HG02973 (cell line): Measurements from ENCODE around the gene CADPS.

Experiments used
- ATAC-seq: cut with Tn5 transposase; IDR thresholded peaks from one replicate; pipeline ENCODE4 v1.9.1; 2021; ENCODE audit warnings: moderate library complexity; ENCODE audit not compliant: unreplicated experiment

CADPS gene

GRCh38 chr3:62529230-62529629, 346.0 kb downstream of the CADPS start:
- no peak for ATAC-seq

DNA sequence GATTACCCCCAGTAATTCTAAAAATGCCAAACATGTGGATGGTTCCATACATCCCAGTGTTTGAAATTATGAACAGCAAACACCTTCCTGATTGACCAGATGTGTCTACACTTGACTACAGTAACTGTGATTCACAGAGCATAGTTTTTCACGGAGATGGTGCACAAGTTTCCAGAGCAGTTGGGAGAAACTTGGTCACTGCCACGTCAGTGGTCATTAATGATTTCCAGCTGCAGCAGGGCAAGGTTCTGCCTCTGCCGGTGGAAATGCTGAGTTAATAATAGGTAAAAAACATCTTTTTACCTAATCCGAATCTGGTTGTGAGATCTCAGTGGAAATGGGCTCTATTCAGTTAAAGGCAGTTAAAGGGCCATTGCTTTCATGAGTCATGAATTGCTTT, 347.7 kb downstream of the CADPS start:
- no peak for ATAC-seq

- ATAC-seq: no peak
Measured at GRCh38 chr3:62525281-62525680, 349.9 kb downstream of the CADPS start.

DNA sequence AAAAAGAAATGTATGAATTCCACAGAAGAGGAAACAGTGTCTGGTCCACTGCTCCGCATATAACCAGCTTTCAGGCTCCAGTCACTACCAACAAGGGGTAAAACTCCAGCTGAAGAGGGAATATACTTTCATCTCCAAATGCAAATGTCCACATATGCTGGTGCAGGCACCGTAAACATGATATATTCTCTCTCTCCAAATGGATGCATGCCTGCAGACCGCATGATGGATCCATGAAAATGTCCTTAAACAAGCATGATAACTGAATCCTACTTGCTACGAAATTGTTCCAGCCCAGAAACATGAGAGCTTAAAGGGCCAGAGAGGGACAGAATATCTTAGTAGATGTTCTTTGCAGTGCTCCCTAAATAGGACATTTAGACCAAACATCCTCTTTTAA, 351.5 kb downstream of the CADPS start:
- no peak for ATAC-seq

DNA sequence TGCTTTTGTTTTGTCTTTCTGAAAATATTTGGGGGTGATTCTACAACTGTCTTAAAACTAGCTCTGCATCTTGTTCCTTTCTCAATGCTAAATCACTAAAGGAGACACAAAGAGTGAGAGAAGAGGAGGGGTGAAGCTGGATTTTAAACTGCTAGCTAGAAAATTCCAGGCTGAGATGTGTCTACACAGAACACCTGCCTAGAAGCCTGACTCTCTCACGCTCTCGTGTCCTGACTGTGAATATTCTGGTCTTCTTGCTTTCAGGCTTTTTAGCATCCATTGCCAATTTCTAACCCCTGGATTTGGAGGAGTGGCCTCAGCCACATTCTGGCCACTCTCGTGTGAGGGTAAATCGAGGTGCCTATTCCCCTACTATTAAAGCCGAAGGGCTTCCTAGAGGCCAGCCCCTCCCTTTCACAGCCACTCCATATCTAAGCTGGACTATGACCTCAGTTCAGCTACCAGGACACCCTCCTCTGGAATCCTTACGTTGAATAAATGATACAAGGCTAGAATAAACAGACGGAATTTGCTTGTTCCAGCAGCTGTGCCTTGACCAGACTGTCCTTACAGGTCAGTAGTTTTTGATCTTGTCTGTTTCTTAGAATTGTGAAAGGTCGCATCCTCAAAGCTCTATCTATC, 353.6 kb downstream of the CADPS start:
- no peak for ATAC-seq

DNA sequence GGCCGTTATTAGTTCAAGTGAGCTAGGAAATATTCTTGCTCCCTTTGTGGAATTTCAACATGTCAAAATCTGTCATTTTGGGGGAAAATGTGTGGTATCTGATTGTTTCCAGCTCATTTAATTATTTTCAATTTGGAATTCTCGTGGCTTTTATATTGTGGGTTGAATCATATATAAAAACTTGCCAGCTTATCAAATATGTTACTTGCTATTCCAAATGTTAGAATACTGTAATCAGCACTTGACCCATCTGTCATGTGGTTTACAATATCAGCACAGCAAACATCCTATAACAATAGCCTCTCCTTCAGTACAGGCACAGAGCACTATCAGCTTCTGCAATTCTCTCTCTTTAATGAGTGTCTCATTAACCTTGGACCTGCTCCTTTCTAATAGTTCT, 371.7 kb downstream of the CADPS start:
- no peak for ATAC-seq

- no peak for ATAC-seq
Measured at GRCh38 chr3:62502315-62503300, 372.6 kb downstream of the CADPS start.

DNA sequence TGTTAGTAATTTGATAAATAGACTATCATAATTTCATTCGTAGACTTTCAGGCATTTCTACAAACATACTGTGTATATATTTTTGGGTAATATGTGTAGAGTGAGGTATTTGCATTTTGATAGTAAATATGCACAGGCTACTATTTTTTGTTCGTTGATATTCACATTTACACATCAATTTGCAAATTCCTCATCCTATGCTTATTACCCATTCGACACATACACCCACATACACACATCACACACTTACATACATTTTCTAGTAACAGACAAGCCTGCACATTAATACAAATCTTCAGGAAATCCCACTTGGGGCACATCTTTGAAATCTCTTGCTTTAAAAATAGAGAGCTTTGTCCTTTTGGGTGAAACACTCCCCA, 373.9 kb downstream of the CADPS start:
- ATAC-seq: no peak

- no peak for ATAC-seq
Measured at GRCh38 chr3:62500556-62501288, 374.5 kb downstream of the CADPS start.

- ATAC-seq: no peak
Measured at GRCh38 chr3:62497156-62497555, 378.1 kb downstream of the CADPS start.

DNA sequence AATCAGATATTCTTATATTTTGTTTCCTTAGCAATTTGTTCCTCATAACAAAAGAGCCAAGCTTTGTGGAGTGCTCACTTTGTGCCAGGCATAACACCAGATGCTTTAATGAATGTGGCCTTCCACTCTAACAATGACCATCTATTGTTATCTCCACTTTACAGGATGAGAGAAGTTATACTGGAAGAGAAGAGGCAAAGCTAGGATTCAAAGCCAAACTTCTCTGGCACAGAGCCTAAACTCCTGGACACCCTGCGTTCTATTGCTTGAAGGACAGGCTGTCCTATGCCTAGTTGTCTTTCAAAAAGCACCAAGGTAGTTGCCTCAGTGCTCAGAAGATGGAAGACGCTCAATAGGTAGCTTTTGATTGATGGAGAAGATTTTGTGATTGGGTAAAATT, 378.7 kb downstream of the CADPS start:
- no peak for ATAC-seq

GRCh38 chr3:62493109-62493801, 382.0 kb downstream of the CADPS start:
- ATAC-seq: no peak

- ATAC-seq: no peak
Measured at GRCh38 chr3:62482961-62483360, 392.3 kb downstream of the CADPS start.

DNA sequence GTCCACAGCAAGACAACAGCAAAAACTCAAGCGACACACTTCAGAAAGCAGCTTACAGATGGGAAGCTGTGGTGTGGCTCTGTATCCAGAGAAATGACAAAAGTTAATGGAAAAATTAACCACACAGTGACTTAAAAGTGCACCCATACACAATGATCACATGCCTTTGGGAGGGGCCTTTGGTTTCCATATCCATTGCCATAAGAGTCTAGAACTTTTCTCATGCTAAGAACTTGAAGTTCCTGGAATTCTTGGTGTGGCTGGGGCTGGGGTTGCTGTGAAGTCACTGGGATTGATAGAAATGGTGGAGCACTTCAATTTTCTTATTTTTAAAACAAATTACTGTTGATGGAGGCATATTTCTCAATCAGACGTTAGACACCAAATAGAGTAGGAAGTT, 393.3 kb downstream of the CADPS start:
- ATAC-seq: no peak

GRCh38 chr3:62480056-62480455, 395.2 kb downstream of the CADPS start:
- ATAC-seq: no peak

DNA sequence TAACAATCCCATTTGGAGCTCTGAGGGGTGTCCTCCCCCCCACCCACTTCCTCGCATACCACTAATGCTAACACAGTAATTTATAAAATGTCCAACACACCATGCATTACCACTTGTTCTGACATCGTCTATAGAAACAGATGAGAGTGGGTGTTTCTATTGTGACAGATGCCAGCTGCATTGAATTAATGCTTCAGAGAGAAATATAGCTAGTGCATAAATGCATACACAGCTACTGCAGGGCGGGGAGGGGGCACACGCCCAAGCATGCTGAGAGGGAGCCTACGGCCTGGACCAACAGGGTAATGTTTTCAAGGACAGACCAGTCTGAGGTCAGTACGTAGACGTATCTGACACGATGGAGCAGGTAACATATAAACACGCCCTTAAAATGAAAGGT, 395.9 kb downstream of the CADPS start:
- ATAC-seq: no peak

GRCh38 chr3:62475306-62475705, 399.9 kb downstream of the CADPS start:
- no peak for ATAC-seq

GRCh38 chr3:62467966-62468722, 407.1 kb downstream of the CADPS start:
- ATAC-seq: no peak

DNA sequence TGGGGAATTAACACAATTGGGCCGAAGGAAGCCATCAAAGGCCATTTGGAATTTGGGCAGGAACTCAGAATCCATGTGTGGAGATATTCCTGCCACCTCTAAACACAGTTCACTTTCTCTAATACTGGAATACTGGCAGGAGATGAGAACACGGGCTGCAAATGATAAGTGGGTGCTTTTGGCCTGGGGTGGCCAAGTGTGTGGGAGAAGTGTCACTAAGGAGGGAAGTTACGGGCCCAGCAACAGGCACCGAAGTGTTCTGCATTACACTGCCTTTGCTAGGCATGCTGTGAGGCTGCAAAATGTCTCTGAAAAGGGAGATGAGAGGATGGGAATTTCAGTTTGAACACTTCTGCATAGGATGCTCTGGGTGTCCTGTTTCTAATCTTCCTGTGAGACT, 412.4 kb downstream of the CADPS start:
- no peak for ATAC-seq

DNA sequence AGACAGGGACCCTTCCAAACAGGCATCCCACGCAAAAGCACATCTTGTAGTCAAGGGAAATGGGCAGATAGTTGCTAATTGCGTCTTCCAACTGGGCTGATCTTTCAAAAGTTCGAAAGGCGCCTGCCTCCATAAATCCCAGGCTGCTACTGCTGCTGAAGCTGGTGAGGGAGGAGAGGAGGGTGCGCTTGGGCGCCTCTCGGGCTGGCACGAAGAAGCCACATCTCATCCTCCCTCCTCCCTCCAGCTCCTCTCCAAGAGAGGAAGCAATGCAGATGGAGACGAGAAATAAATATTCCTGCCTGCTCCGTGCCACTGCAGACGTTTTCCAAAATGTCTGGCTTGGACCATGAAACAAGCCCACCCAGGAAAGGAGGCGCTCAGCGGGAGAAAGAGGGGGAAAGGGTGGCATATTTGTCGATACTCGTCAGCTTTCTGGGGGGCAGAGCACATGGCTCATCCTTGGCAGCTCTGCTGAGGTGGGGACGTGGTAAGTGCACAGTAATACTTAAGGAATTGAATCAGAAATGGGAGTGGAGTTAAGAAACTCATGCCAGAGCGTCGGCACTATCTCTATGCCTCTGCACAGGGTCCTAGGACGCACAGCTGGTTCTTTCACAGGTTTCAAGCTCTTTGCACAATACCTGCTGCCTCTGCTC, 413.0 kb downstream of the CADPS start:
- ATAC-seq: no peak
